SK-N-SH (cell line): ENCODE results near the gene TPRG1L. TPM values are rescaled to one million over a fixed set of nuclear protein-coding genes. Genes with fewer than 3 reads are reported as not detected.

ENCODE experiments used
- CTCF ChIA-PET: fragments of 300-600, 350-600 bp; formaldehyde crosslinking; extraction: SDS; loops from one replicate; lab custom pipeline; 2021; lab: Yijun Ruan, JAX
- POLR2A ChIA-PET: fragments of 350-600 bp; sonication (Branson Sonifier 250); formaldehyde crosslinking; extraction: SDS; loops from one replicate; lab custom pipeline; 2020; ENCODE audit warnings: antibody characterized with exemption, inconsistent platforms; lab: Yijun Ruan, JAX
- DNase-seq: peaks from one replicate; pipeline ENCODE4 v3.0.0; 2012
- H2AFZ ChIP-seq: fragments of 200-600 bp; sonication (generic); 2 replicates; pipeline ENCODE4 v1.8.1; 2016; ENCODE audit warnings: antibody characterized with exemption, mild to moderate bottlenecking, low read depth
- H3F3A ChIP-seq: fragments of 200-600 bp; sonication (generic); replicated peaks from 2 replicates; pipeline ENCODE3; 2016; ENCODE audit warnings: antibody characterized with exemption, mild to moderate bottlenecking; ENCODE audit not compliant: insufficient read depth
- H3K27ac ChIP-seq, 2 experiments: fragments of 200-500 bp in 1 of 2; fragments of 200-600 bp in 1 of 2; sonication (Bioruptor generic) in 1 of 2; sonication (generic), shearing (Covaris generic) in 1 of 2; 2 replicates each; pipeline versions ENCODE4 v1.5.1 to v1.6.1; 2014 to 2016; ENCODE audit warnings: low read depth in 2 of 2, inconsistent platforms in 1 of 2, low read length in 1 of 2, mild to moderate bottlenecking in 1 of 2, mixed read lengths in 1 of 2
- H3K27me3 ChIP-seq: fragments of 200-600 bp; sonication (generic), shearing (Covaris generic); 2 replicates; pipeline ENCODE4 v1.6.1; 2016; ENCODE audit warnings: mixed run types; ENCODE audit not compliant: insufficient read depth
- H3K36me3 ChIP-seq, 2 experiments: fragments of 200-500 bp in 1 of 2; fragments of 200-600 bp in 1 of 2; sonication (Bioruptor generic) in 1 of 2; sonication (generic) in 1 of 2; replicated peaks in 1 of 2; 2 replicates each; pipeline versions ENCODE3 to v1.5.1; 2014 to 2016; ENCODE audit warnings: low read length in 1 of 2, mild to moderate bottlenecking in 1 of 2; ENCODE audit not compliant: insufficient read depth in 2 of 2, control insufficient read depth in 1 of 2
- H3K4me1 ChIP-seq, 2 experiments: fragments of 200-500 bp in 1 of 2; fragments of 200-600 bp in 1 of 2; sonication (Bioruptor generic) in 1 of 2; sonication (generic), shearing (Covaris generic) in 1 of 2; 2 replicates each; pipeline versions ENCODE4 v1.5.1 to v1.6.1; 2014 to 2016; ENCODE audit warnings: low read depth in 1 of 2, low read length in 1 of 2, mixed run types in 1 of 2; ENCODE audit not compliant: insufficient read depth in 2 of 2, control insufficient read depth in 1 of 2
- H3K4me2 ChIP-seq: fragments of 200-600 bp; sonication (generic), shearing (Covaris generic); 2 replicates; pipeline ENCODE4 v1.6.1; 2017; ENCODE audit warnings: mixed run types
- H3K4me3 ChIP-seq, 2 experiments: fragments of 200-500 bp in 1 of 2; fragments of 200-600 bp in 1 of 2; sonication (Bioruptor generic) in 1 of 2; sonication (generic), shearing (Covaris generic) in 1 of 2; 2 replicates each; pipeline versions ENCODE4 v1.5.1 to v1.8.1; 2014 to 2016; ENCODE audit warnings: low read depth in 2 of 2, inconsistent platforms in 1 of 2, low read length in 1 of 2, mild to moderate bottlenecking in 1 of 2, mixed read lengths in 1 of 2, moderate library complexity in 1 of 2
- H3K79me2 ChIP-seq: fragments of 200-600 bp; sonication (generic); 2 replicates; pipeline ENCODE4 v1.8.1; 2017; ENCODE audit warnings: mild to moderate bottlenecking; ENCODE audit not compliant: insufficient read depth
- H3K9ac ChIP-seq: fragments of 200-600 bp; sonication (generic); 2 replicates; pipeline ENCODE4 v1.6.1; 2017; ENCODE audit warnings: mixed run types
- H3K9me2 ChIP-seq: fragments of 200-600 bp; sonication (generic); 2 replicates; pipeline ENCODE4 v1.6.1; 2017; ENCODE audit warnings: mixed run types
- H3K9me3 ChIP-seq: fragments of 200-600 bp; sonication (generic); 2 replicates; pipeline ENCODE4 v1.6.1; 2017; ENCODE audit warnings: mixed run types, mild to moderate bottlenecking, moderate library complexity
- H4K20me1 ChIP-seq: fragments of 200-600 bp; sonication (generic); 2 replicates; pipeline ENCODE4 v1.6.1; 2017; ENCODE audit warnings: mild to moderate bottlenecking, mixed run types; ENCODE audit not compliant: insufficient read depth
- ELF1 ChIP-seq: IDR thresholded peaks from 2 replicates; pipeline ENCODE4 v1.4.0; 2012
- EZH2phosphoT487 ChIP-seq: fragments of 200-600 bp; sonication (generic); IDR thresholded peaks from 2 replicates; pipeline ENCODE4 v1.6.1; 2017; ENCODE audit warnings: low read depth, mixed run types, mild to moderate bottlenecking, antibody characterized with exemption, moderate library complexity, borderline replicate concordance
- FOSL2 ChIP-seq: IDR thresholded peaks from 2 replicates; pipeline ENCODE4 v1.4.0; 2012; ENCODE audit warnings: low read depth, mild to moderate bottlenecking, moderate library complexity, borderline replicate concordance
- RAD21 ChIP-seq: IDR thresholded peaks from 2 replicates; pipeline ENCODE4 v1.6.1; 2012; ENCODE audit warnings: mild to moderate bottlenecking, low read length
- SMC3 ChIP-seq: IDR thresholded peaks from 2 replicates; pipeline ENCODE4 v1.6.1; 2012; ENCODE audit warnings: low read depth, low read length, improper control_type of control experiment
- TEAD4 ChIP-seq: IDR thresholded peaks from 2 replicates; pipeline ENCODE4 v1.4.0; 2012; ENCODE audit warnings: mild to moderate bottlenecking, borderline replicate concordance; ENCODE audit not compliant: insufficient read depth
- YY1 ChIP-seq: IDR thresholded peaks from 2 replicates; pipeline ENCODE4 v1.4.0; 2012; ENCODE audit warnings: low read depth, mild to moderate bottlenecking
- WGBS: methylation state at CpG from one replicate; pipeline ENCODE4 v1.1.6; 2017; ENCODE audit warnings: low lambda C conversion rate; 5-methylcytosine and 5-hydroxymethylcytosine counted together
- polyA plus RNA-seq, 3 experiments: library from polyadenylated mRNA; depleted of rRNA; stranded (reverse); fragments of >200 nt; gene quantifications; 2 replicates each; pipeline ENCODE4 v1.2.3, GENCODE V29; 2012
- TF ChIP-seq, protein P1 (sequence below): IDR thresholded peaks from 2 replicates; pipeline ENCODE4 v1.6.1; 2012; ENCODE audit warnings: mild to moderate bottlenecking, low read depth, low read length, moderate library complexity
- TF ChIP-seq, protein P2 (sequence below): IDR thresholded peaks from 2 replicates; pipeline ENCODE4 v1.4.0; 2012; ENCODE audit warnings: low read depth
- TF ChIP-seq, protein P3 (sequence below): IDR thresholded peaks from 2 replicates; pipeline ENCODE4 v1.4.0; 2012; ENCODE audit warnings: low read depth, borderline replicate concordance
- TF ChIP-seq, protein P4 (sequence below): fragments of 150-350 bp; IDR thresholded peaks from 2 replicates; pipeline ENCODE4 v1.6.1; 2016; ENCODE audit warnings: mild to moderate bottlenecking, low read depth, low read length

Gene TPRG1L
- polyA plus RNA-seq, 1 of the 3 experiments (the other 2 are of a cell fraction) = 25.9 TPM

DNA sequence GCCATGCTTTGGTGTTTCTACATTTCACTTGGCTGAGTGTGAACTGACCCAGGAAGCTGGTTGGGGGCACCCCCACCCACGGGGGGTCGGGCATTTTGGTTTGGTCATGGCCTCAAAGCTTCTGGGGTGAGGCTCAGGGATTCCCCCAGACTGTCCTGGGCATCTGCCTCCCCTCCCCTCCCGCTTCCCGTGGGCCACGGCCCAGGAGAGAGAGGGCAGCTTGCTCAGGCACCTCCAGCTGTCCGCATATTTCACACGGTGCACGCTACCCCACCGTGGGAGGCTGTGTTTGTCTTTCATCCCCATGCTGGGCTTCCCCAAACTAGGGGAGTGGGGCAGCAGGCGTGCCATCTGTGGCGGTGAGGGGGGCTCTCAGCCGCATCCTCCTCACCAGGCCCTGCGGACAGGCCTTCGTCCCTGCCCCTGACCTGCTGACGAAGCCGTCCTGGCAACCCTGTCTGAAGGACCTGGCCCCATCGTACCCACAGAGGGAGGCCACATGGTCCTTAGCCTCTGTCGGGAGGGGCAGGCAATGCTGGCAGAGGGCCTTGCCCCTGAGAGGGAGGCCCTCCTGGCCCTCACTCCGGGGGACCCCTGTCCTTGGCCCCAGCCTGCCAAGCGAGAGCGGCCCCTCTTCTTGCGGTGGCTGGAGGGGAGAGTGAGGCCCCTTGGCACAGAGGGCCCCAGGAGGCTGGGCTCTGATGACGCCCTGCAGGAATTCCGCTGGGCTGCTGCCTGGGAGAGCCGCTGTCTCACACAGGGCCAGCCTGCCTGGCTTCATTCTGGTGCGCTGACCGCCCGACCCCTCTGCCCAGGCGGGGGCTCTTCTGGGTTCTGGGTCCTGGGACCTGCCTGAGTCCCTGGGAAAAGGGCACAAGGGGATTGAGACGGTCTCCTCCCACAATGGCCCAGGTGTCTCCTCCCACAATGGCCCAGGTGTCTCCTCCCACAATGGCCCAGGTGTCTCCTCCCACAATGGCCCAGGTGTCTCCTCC lies 49.6 kb downstream of the TPRG1L start:
- no peak for DNase-seq
- CTCF ChIA-PET = interaction anchor here (1.4 kb wide), 1 partner anchor 50 kb away, joined by 7 read pairs; no protein-coding TSS in a partner anchor

More for the DNA sequence above, 49.6 kb downstream of the TPRG1L start:
- no peaks in the 10 kb centered on the region for H3K9me2 ChIP-seq
- no peaks in the 10 kb centered on the region for H3K79me2 ChIP-seq
- no peak overlapping the region for H3K4me3 ChIP-seq
- no peaks in the 10 kb centered on the region for H3K27me3 ChIP-seq
- H3K4me1 ChIP-seq = peaks cover 0 to 10% of the 10 kb centered on the region in 2 experiments; a peak in 1 of 4 replicates
- 82% methylated on average over 8 of the region's 30 CpGs for WGBS
- POLR2A ChIA-PET = no interaction called here
- H4K20me1 ChIP-seq = no peaks in the 10 kb centered on the region
- H3K9ac ChIP-seq = no peak overlapping the region
- no peaks in the 10 kb centered on the region for H3K36me3 ChIP-seq
- H2AFZ ChIP-seq = no peak overlapping the region
- no peak overlapping the region for H3K4me2 ChIP-seq
- no peak overlapping the region for H3K27ac ChIP-seq
- TF ChIP-seq, protein P1, sequence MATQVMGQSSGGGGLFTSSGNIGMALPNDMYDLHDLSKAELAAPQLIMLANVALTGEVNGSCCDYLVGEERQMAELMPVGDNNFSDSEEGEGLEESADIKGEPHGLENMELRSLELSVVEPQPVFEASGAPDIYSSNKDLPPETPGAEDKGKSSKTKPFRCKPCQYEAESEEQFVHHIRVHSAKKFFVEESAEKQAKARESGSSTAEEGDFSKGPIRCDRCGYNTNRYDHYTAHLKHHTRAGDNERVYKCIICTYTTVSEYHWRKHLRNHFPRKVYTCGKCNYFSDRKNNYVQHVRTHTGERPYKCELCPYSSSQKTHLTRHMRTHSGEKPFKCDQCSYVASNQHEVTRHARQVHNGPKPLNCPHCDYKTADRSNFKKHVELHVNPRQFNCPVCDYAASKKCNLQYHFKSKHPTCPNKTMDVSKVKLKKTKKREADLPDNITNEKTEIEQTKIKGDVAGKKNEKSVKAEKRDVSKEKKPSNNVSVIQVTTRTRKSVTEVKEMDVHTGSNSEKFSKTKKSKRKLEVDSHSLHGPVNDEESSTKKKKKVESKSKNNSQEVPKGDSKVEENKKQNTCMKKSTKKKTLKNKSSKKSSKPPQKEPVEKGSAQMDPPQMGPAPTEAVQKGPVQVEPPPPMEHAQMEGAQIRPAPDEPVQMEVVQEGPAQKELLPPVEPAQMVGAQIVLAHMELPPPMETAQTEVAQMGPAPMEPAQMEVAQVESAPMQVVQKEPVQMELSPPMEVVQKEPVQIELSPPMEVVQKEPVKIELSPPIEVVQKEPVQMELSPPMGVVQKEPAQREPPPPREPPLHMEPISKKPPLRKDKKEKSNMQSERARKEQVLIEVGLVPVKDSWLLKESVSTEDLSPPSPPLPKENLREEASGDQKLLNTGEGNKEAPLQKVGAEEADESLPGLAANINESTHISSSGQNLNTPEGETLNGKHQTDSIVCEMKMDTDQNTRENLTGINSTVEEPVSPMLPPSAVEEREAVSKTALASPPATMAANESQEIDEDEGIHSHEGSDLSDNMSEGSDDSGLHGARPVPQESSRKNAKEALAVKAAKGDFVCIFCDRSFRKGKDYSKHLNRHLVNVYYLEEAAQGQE = no peak
- TF ChIP-seq ELF1 = no peak
- TF ChIP-seq, protein P2, sequence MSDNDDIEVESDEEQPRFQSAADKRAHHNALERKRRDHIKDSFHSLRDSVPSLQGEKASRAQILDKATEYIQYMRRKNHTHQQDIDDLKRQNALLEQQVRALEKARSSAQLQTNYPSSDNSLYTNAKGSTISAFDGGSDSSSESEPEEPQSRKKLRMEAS = no peak
- TF ChIP-seq RAD21 = no peak
- TF ChIP-seq EZH2phosphoT487 = no peak
- no peak for TF ChIP-seq FOSL2
- no peak for TF ChIP-seq YY1
- TF ChIP-seq, protein P3, sequence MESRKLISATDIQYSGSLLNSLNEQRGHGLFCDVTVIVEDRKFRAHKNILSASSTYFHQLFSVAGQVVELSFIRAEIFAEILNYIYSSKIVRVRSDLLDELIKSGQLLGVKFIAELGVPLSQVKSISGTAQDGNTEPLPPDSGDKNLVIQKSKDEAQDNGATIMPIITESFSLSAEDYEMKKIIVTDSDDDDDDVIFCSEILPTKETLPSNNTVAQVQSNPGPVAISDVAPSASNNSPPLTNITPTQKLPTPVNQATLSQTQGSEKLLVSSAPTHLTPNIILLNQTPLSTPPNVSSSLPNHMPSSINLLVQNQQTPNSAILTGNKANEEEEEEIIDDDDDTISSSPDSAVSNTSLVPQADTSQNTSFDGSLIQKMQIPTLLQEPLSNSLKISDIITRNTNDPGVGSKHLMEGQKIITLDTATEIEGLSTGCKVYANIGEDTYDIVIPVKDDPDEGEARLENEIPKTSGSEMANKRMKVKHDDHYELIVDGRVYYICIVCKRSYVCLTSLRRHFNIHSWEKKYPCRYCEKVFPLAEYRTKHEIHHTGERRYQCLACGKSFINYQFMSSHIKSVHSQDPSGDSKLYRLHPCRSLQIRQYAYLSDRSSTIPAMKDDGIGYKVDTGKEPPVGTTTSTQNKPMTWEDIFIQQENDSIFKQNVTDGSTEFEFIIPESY = no peak
- no peak for TF ChIP-seq TEAD4
- TF ChIP-seq SMC3 = no peak
- TF ChIP-seq, protein P4, sequence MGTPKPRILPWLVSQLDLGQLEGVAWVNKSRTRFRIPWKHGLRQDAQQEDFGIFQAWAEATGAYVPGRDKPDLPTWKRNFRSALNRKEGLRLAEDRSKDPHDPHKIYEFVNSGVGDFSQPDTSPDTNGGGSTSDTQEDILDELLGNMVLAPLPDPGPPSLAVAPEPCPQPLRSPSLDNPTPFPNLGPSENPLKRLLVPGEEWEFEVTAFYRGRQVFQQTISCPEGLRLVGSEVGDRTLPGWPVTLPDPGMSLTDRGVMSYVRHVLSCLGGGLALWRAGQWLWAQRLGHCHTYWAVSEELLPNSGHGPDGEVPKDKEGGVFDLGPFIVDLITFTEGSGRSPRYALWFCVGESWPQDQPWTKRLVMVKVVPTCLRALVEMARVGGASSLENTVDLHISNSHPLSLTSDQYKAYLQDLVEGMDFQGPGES = no peak
- H3F3A ChIP-seq = no peaks in the 10 kb centered on the region
- H3K9me3 ChIP-seq = no peaks in the 10 kb centered on the region
